ENCODE measurements around the gene CYP17A1. TPM values are rescaled to one million over a fixed set of nuclear protein-coding genes. Genes with fewer than 3 reads are reported as not detected.

The CYP17A1 gene
- total RNA-seq, 1 donor from 2014 or later, result not detected

- Mint-ChIP-seq H3K36me3 (ENCODE audit: unreplicated experiment) (no peaks in the 10 kb centered on the region), H3K27ac (ENCODE audit: unreplicated experiment) (peak overlapping the region; percentile 57), H3K4me3 (ENCODE audit: unreplicated experiment) (peak overlapping the region; percentile 81), H3K9me3 (ENCODE audit: unreplicated experiment) (no peaks in the 10 kb centered on the region), H3K4me1 (ENCODE audit: unreplicated experiment) (peaks cover 17% of the 10 kb centered on the region), H3K27me3 (ENCODE audit: unreplicated experiment) (no peaks in the 10 kb centered on the region)
- no peak for TF ChIP-seq CTCF (IDR thresholded peaks at IDR 0.05)
- peak; percentile 53 for DNase-seq (ENCODE audit: extremely low spot score, unreplicated experiment)
These were observed 33.0 kb upstream of the CYP17A1 start for GRCh38 chr10:102870221-102870620.

- H3K4me3 Mint-ChIP-seq (ENCODE audit: unreplicated experiment), result peak within 1 kb of the TSS; percentile 81
- no peaks in the 10 kb centered on the region for H3K36me3 Mint-ChIP-seq (ENCODE audit: unreplicated experiment)
- H3K9me3 Mint-ChIP-seq (ENCODE audit: unreplicated experiment), result no peaks in the 10 kb centered on the region
- no peaks in the 10 kb centered on the region for H3K27me3 Mint-ChIP-seq (ENCODE audit: unreplicated experiment)
- H3K4me1 Mint-ChIP-seq (ENCODE audit: unreplicated experiment), result peaks cover 17% of the 10 kb centered on the region
- TF ChIP-seq CTCF (IDR thresholded peaks at IDR 0.05), result no peak
- H3K27ac Mint-ChIP-seq (ENCODE audit: unreplicated experiment), result peak within 1 kb of the TSS; percentile 81
- peak; percentile 87 for DNase-seq (ENCODE audit: extremely low spot score, unreplicated experiment)
These were observed 32.3 kb upstream of the CYP17A1 start, which contains the start of gene AS3MT for GRCh38 chr10:102869258-102870198. Gene AS3MT (plus strand): TSS chr10:102869470. CDS start chr10:102869593, 123 bp downstream.

- Mint-ChIP-seq H3K4me3 (ENCODE audit: unreplicated experiment) (peak overlapping the region; percentile 74), H3K36me3 (ENCODE audit: unreplicated experiment) (peaks cover 2% of the 10 kb centered on the region), H3K27ac (ENCODE audit: unreplicated experiment) (peak overlapping the region; percentile 81), H3K27me3 (ENCODE audit: unreplicated experiment) (no peaks in the 10 kb centered on the region), H3K9me3 (ENCODE audit: unreplicated experiment) (no peaks in the 10 kb centered on the region), H3K4me1 (ENCODE audit: unreplicated experiment) (peaks cover 17% of the 10 kb centered on the region)
- no peak for TF ChIP-seq CTCF (IDR thresholded peaks at IDR 0.05)
- DNase-seq (ENCODE audit: extremely low spot score, unreplicated experiment), result peak; percentile 6
These were observed 31.7 kb upstream of the CYP17A1 start for GRCh38 chr10:102868911-102869257.

- Mint-ChIP-seq H3K27me3 (ENCODE audit: unreplicated experiment) (no peaks in the 10 kb centered on the region), H3K4me1 (ENCODE audit: unreplicated experiment) (peaks cover 15% of the 10 kb centered on the region), H3K36me3 (ENCODE audit: unreplicated experiment) (peaks cover 14% of the 10 kb centered on the region), H3K27ac (ENCODE audit: unreplicated experiment) (no peak overlapping the region), H3K4me3 (ENCODE audit: unreplicated experiment) (no peak overlapping the region), H3K9me3 (ENCODE audit: unreplicated experiment) (no peaks in the 10 kb centered on the region)
- no peak for TF ChIP-seq CTCF (IDR thresholded peaks at IDR 0.05)
- DNase-seq (ENCODE audit: extremely low spot score, unreplicated experiment), result no peak
These were observed 28.4 kb upstream of the CYP17A1 start for GRCh38 chr10:102865620-102866019.

GRCh38 chr10:102863660-102864059 lies 26.4 kb upstream of the CYP17A1 start:
- Mint-ChIP-seq H3K4me3 (ENCODE audit: unreplicated experiment) (no peak overlapping the region), H3K36me3 (ENCODE audit: unreplicated experiment) (peaks cover 21% of the 10 kb centered on the region), H3K9me3 (ENCODE audit: unreplicated experiment) (no peaks in the 10 kb centered on the region), H3K27ac (ENCODE audit: unreplicated experiment) (no peak overlapping the region), H3K4me1 (ENCODE audit: unreplicated experiment) (peaks cover under 1% of the 10 kb centered on the region), H3K27me3 (ENCODE audit: unreplicated experiment) (no peaks in the 10 kb centered on the region)
- TF ChIP-seq CTCF (IDR thresholded peaks at IDR 0.05), result no peak
- DNase-seq (ENCODE audit: extremely low spot score, unreplicated experiment), result peak; percentile 5

Data from osteocyte (in vitro differentiated cells).